ENCODE data around the gene COL5A1.
A peak's percentile ranks its signal among the peaks of the same experiment; 100 is the strongest.
"Not testable (repeated sequence)": the region's sequence is repeated elsewhere in the genome, so short reads cannot be mapped to it uniquely, and the experiment has no call there.

Gene COL5A1

DNA sequence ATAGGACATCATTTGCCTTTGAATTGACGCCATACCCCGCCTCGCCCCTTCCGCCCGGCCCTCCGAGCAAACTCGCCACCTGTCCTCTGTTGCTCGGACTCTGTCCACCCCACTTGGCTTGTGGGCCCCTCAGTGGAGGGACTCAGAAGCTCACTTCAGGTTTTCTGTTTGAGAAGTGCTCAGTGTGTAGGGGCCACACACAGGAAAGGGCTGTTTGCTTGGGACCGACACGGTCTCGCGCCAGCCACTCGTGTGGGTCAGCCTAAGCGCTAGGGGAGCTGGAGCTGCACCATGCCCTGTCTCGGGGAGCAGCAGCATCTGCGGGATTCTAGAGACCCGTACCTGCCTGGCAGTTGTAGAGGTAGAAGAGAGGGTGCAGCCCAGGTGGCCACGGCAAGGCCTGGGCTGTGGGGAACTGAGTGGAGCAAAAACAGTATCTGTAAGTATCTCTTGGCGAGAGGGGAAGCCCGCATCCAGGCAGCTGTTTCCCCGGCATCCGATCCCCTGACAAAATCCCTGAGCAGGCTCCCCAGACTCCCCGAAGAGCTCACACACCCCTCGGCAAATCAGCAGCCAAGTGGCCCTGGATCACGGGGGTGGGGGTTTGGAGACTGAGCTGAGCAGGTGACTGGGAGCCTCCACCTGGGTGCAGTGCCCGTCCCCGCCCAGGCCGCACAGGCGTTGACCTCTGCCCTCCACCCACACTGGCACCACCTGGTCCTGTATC lies 52.2 kb downstream of the COL5A1 start:
- no peak for DNase-seq

GRCh38 chr9:134694368-134694665 lies 52.7 kb downstream of the COL5A1 start:
- DNase-seq: no peak

GRCh38 chr9:134694714-134695113 lies 53.1 kb downstream of the COL5A1 start:
- no peak for DNase-seq

DNA sequence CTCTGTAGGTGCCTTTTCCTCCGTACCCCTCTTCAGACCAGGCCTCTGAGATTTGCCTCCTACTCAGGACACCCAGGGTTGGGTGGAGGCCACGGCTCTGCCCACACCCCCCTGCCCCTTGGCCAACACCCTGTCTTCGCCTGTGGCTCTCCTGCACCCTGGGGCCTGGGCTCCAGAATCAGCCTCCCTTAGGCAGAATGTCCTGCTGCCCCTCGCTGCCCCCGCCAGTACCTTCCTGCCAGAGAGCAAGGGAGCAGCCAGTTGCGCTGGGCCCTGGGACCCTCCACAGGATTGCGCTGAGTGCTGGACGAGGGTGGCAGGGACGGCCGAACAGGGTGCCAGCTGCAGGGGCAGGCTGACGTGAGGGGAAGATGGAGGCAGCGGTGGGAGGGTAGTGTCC lies 53.5 kb downstream of the COL5A1 start:
- DNase-seq: no peak

DNA sequence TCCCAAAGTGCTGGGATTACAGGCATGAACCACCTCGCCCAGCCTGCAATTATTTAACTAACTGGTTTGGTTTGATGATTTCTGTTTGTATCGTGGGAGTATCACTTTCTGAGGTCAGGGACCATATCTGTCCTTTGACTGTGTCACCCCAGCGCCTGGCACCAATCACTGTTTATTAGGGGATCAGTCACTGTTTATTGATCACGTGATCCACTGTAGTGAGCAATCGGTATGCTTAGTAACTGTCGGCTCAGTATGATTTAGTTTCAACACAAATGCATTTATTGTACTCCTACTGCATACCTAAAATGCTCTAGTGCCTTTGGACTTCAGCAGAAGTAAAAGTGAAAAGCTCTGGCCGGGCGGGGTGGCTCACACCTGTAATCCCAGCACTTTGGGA lies 54.8 kb downstream of the COL5A1 start:
- no peak for DNase-seq

- DNase-seq: no peak
Measured at GRCh38 chr9:134698111-134698510, 56.5 kb downstream of the COL5A1 start.

DNA sequence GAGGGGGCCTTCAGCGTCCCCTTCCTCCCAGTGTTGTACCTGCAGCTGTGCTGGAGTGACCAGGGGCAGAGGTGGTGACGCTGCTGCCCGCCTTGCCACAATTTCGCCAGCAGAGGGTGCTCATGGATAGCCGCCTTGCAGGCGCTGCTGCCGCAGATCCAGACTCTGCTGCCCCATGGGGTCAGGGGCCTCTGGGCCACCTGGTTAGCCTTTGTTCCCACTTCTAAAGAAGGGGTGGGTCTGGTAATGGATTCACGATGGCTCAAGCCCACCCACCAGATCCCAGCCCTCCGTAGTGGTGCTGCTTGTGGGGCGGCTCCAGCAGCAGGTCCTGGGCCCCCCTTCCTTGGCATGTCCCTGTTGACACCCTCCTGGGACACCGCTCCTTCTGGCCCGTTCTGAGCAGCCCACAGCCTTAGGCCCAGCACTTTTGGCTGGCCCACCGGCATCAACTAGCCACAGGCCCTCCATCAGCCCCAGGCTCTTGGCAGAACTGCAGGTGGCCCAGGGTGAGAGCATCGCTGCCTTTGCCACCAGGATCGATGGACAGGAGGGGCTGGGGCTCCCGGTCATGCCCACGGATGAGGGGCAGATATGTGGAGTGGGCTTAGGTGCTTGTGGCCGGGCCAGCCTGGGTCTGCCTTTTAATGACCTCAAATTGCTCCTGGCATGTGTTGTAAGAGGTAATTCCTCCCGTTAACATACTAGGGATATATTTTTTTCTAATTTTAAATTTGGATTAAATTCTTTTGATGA lies 57.2 kb downstream of the COL5A1 start:
- peak; percentile 57 to 71 for DNase-seq

DNA sequence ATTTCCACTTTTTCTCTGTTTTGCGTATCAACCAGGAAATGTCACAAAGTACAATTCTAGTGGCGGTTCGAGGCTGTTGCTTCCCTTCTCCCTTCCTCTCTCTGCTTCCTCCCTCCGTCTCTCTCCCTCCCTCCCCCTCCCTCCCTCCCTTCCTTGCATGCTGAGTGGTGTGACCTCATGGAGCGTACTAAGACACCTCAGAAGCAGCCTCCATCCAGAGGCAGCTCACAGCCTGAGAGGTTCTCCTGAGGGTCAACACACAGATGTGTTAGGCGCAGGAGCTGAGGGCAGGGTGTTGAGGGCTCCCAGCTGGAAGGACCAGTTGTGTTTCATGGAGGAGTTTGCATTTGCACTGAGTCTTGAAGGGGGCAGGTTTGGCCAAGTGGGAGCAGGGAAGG lies 57.7 kb downstream of the COL5A1 start:
- DNase-seq: no peak

- DNase-seq: no peak
Measured at GRCh38 chr9:134700636-134701350, 59.2 kb downstream of the COL5A1 start.

GRCh38 chr9:134701581-134702259 lies 60.1 kb downstream of the COL5A1 start:
- DNase-seq: no peak

DNA sequence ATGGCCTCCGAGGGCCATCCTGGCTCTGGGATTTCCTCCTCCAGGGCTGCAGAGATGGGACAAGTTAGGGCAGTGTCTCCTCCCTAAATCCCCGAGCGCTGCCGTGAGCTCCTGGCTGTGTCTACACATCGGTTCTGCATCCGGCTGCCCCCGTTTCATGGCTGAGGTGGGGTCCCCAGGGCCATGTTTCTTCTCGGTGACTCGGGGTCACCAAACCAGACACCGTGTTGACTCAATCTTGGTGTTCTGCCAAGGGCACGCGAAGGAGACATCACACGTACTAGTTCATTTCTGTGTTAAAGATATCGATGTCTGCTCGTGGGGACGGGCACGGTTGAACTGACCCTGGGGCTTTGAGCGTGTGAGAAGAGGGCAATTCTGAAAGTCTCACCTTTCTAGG lies 60.7 kb downstream of the COL5A1 start:
- DNase-seq: no peak

- DNase-seq: not testable (repeated sequence)
Measured at GRCh38 chr9:134703730-134704114, 62.1 kb downstream of the COL5A1 start.

DNA sequence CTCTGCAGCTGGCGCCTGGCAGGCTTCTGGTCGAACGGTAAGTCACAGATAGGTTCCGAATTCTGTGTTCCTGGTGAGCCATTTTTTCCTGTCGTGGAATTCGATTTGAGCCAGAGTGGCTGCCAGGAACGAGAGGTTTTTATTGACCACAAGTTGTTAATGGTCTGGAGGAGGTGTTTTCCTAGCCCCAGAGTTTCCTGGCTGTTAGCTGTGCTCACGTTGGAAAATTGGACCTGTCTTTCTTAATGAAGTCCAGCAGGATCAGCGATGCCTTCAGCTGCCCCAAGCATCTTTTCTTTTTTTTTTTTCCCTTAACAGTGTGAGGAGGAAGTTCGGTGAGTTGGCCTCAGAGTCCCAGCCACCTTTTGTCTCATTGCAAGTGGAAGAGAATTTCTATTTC lies 62.9 kb downstream of the COL5A1 start:
- no peak for DNase-seq

GRCh38 chr9:134705786-134706185 lies 64.2 kb downstream of the COL5A1 start:
- no peak for DNase-seq

- DNase-seq: no peak
Measured at GRCh38 chr9:134706522-134706921, 64.9 kb downstream of the COL5A1 start.

DNA sequence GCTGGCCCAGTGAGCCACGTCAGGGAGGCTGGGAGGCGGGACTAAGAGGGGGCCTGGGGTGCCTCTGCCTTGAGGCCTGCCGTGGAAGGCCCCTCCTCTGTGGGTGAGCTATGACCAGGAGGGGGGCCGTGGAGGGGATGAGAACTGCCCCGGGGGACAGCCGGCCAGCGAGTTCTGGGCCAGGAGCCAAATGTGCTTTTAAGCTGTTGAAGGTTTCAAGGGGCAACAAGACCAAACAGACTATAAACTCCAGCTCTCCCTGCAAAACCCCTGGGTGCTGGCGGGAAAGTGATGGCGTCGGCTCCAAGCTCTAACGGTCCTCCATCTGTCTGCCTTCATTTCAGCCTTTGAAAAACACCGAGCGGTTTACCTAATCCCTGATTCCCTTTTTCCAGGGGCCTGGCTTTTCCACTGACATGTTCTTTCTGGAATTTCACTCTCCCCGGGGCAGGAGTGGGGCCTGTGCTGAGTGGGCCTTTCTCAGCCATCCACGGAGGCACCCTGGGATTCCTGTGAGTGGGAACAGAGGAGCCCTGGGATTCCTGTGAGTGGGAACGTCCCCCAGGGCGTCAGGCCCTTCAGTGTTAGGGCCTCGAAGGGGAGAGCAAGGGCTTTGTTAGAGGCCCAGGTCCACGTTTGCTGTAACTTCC lies 65.6 kb downstream of the COL5A1 start:
- DNase-seq: no peak

DNA sequence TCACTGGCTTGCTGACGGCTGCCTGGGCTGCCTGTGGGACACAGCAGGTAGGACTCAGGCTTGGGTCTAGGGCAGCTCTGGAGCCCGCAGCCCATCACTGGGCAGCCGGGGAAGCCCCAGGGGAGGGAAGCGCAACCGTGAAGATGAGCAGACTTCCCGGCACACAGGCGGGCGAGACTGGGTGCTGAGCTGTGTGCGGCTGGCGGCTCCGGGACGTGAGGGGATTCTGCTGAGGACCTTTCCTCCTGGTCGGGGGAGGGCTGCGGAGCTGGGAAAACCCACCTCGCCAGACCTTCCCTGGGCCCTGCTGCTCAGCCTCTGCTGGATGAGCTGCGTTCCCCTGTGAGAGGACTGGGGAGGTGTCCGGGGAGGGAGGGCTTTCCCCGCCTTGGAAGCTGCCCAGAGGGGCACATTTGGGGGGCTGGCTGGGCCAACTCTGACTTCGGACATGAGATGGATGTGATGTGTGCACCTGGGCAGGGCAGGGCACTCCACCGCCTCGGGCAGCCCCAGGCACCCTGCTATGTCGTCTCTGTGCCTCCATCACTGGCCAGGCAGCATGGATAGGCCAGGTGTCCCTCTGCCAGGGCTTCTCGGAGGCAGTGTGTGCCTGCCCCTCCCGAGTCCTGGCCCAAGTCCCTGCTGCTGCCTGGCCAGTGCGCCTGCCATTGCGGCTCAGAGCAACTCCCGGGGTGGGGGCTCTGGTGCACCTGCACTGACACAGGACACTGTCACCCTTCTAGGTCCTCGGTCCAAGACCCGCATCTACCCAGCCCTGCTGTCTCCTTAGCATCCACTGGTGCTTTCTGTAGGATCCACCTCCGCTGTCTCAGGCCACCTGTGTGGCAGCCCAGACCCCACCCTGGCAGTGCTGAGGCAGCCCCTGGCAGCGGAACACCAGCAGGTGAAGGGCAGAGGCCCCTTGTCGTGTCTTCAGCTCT lies 66.4 kb downstream of the COL5A1 start:
- DNase-seq: no peak

DNA sequence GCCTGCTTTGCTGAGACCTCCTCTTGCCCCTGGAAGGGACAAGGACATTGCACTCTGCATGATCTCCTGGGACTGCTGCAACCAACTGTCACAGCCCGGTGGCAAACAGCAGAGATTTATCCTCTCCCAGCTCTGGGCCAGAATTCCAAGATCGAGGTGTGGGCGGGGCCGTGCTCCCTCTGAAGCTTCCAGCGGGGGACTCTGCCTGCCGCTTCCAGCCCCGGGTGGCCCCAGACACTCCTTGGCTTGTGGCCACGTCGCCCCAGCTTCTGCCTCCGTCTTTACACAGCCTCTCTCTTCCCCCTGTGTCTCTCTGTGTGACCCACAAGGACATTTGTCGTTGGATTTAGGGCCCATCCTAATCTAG lies 67.1 kb downstream of the COL5A1 start:
- no peak for DNase-seq

- DNase-seq: no peak
Measured at GRCh38 chr9:134709512-134710270, 68.1 kb downstream of the COL5A1 start.

DNA sequence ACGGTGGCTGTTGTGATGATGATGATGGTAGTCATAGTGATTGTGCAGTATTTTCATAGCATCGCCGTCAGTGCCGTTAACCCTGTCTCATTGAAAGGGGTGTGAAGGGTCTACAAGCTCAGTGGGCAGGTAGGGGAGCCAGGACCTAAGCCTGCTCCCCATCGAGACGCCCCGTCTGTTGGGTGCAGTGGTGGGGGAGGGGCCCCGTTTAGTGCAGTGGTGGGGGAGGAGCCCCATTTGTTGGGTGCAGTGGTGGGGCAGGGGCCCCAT lies 68.6 kb downstream of the COL5A1 start:
- no peak for DNase-seq

DNA sequence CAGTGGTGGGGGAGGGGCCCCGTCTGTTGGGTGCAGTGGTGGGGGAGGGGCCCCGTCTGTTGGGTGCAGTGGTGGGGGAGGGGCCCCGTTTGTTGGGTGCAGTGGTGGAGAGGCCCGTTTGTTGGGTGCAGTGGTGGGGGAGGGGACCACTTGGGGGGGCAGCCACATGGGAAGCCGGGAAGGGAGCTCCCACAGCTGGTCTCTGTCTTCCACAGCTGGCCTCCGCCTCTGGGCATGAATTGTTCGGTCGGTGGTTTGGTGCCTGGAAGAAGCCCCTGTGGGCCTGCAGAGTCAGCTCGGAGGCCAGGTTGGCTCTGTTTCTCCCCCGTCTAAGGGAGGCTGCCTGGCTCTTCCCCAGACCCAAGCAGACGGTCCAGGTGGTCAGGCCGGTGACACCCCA lies 69.3 kb downstream of the COL5A1 start:
- no peak for DNase-seq
